Glutamatergic neuron (in vitro differentiated cells): ENCODE data around the gene MAMDC2. TPM values are rescaled to one million over a fixed set of nuclear protein-coding genes. Genes with fewer than 3 reads are reported as not detected.

Experiments used
- DNase-seq: peaks from one replicate; pipeline ENCODE4 v3.0.0; 2022
- H3K27ac Mint-ChIP-seq: one replicate; pipeline ENCODE4 v1.8.0; 2020; ENCODE audit warnings: mild to moderate bottlenecking, mixed read lengths, inconsistent platforms; ENCODE audit not compliant: unreplicated experiment
- H3K27me3 Mint-ChIP-seq: one replicate; pipeline ENCODE4 v1.8.0; 2020; ENCODE audit warnings: mild to moderate bottlenecking, moderate library complexity, mixed read lengths, inconsistent platforms; ENCODE audit not compliant: unreplicated experiment
- H3K36me3 Mint-ChIP-seq: one replicate; pipeline ENCODE4 v1.8.0; 2020; ENCODE audit warnings: mild to moderate bottlenecking, mixed read lengths, inconsistent platforms; ENCODE audit not compliant: unreplicated experiment
- H3K4me1 Mint-ChIP-seq: one replicate; pipeline ENCODE4 v1.8.0; 2020; ENCODE audit warnings: mild to moderate bottlenecking, low read depth, mixed read lengths, inconsistent platforms; ENCODE audit not compliant: unreplicated experiment
- H3K4me3 Mint-ChIP-seq: one replicate; pipeline ENCODE4 v1.8.0; 2020; ENCODE audit warnings: mild to moderate bottlenecking, mixed read lengths, inconsistent platforms; ENCODE audit not compliant: unreplicated experiment
- H3K9me3 Mint-ChIP-seq: one replicate; pipeline ENCODE4 v1.8.0; 2020; ENCODE audit warnings: mild to moderate bottlenecking, moderate library complexity, mixed read lengths, inconsistent platforms; ENCODE audit not compliant: unreplicated experiment
- total RNA-seq: library from RNA; stranded (reverse); fragmentation: NEBNext Ultra II Directional; extraction: Animal tissue kit (Norgen Biotek cat#: 25700); gene quantifications from one replicate; pipeline ENCODE4 v1.2.1, GENCODE V29; 2021; ENCODE audit not compliant: unreplicated experiment
- TF ChIP-seq, protein P1 (sequence below): fragments of 200-600 bp; sonication (generic); IDR thresholded peaks from one replicate; pipeline ENCODE4 v1.5.0; 2021; ENCODE audit not compliant: partially characterized antibody, unreplicated experiment

Gene MAMDC2
- total RNA-seq, 1 donor from 2014 or later, result 0.22 TPM

DNA sequence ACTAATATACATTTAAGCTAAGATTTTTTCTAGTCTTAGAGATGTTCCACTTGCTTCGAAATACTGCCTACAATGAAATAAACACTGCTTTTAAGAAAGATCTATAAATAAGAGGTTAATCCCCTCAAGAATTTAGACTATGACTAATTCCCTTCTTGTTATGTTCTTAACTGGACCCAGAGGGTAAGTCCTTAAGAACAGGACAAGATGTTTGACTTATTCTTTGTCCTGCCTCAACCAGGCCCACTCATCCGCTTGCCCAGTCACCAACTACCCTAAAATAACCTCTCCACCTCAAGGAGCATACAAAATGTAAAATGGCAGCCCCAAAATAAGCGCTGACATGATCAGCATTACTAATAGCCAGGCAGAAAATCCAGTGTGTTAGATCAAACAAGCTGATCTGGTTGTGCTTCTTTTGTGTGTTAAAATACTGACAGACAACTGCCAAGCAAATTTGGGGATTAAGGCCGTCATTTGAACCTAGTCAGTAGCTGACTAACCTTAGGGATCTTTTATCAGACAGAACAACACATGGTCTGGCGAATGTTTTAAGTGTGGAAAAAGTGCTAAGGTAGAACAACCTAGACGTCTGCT is 121.5 kb downstream of the MAMDC2 start:
- DNase-seq, result no peak
- H3K36me3 Mint-ChIP-seq, result no peaks in the 10 kb centered on the region
- peaks cover 7% of the 10 kb centered on the region for H3K9me3 Mint-ChIP-seq
- H3K4me3 Mint-ChIP-seq, result no peak overlapping the region
- TF ChIP-seq, protein P1, sequence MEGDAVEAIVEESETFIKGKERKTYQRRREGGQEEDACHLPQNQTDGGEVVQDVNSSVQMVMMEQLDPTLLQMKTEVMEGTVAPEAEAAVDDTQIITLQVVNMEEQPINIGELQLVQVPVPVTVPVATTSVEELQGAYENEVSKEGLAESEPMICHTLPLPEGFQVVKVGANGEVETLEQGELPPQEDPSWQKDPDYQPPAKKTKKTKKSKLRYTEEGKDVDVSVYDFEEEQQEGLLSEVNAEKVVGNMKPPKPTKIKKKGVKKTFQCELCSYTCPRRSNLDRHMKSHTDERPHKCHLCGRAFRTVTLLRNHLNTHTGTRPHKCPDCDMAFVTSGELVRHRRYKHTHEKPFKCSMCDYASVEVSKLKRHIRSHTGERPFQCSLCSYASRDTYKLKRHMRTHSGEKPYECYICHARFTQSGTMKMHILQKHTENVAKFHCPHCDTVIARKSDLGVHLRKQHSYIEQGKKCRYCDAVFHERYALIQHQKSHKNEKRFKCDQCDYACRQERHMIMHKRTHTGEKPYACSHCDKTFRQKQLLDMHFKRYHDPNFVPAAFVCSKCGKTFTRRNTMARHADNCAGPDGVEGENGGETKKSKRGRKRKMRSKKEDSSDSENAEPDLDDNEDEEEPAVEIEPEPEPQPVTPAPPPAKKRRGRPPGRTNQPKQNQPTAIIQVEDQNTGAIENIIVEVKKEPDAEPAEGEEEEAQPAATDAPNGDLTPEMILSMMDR, result no peak
- H3K27me3 Mint-ChIP-seq, result peaks cover 9% of the 10 kb centered on the region
- peaks cover 36% of the 10 kb centered on the region for H3K4me1 Mint-ChIP-seq
- H3K27ac Mint-ChIP-seq, result no peak overlapping the region

GRCh38 chr9:70168521-70168920 is 124.9 kb downstream of the MAMDC2 start:
- H3K36me3 Mint-ChIP-seq, result no peaks in the 10 kb centered on the region
- peaks cover 6% of the 10 kb centered on the region for H3K9me3 Mint-ChIP-seq
- H3K4me1 Mint-ChIP-seq, result peaks cover 34% of the 10 kb centered on the region
- peak overlapping the region; percentile 97 for H3K27ac Mint-ChIP-seq
- TF ChIP-seq, protein P1, result no peak
- no peak for DNase-seq
- H3K27me3 Mint-ChIP-seq, result peaks cover 9% of the 10 kb centered on the region
- no peak overlapping the region for H3K4me3 Mint-ChIP-seq

DNA sequence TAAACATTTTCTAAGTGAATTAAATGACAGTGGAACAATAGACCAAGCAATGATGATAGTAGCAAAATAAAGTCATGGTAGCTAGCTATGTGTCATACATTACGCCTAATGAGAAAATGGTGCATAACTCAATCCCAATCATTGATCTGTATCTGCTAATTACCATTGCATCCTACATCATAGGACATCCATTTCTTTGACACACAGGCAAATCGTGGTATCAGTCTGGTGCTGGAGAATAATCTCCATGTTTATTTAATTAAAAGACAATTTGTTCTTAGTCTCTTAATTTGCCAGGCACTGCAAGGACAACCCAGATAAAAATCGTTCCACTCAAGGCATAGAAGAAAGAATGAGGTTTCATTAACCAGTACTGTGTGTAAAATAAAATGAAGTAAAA is 125.6 kb downstream of the MAMDC2 start:
- TF ChIP-seq, protein P1, result no peak

GRCh38 chr9:70170151-70170790 is 126.6 kb downstream of the MAMDC2 start:
- H3K27ac Mint-ChIP-seq, result peak overlapping the region; percentile 41
- no peaks in the 10 kb centered on the region for H3K36me3 Mint-ChIP-seq
- no peak overlapping the region for H3K4me3 Mint-ChIP-seq
- H3K27me3 Mint-ChIP-seq, result peaks cover 9% of the 10 kb centered on the region
- H3K9me3 Mint-ChIP-seq, result peaks cover 6% of the 10 kb centered on the region
- peaks cover 31% of the 10 kb centered on the region for H3K4me1 Mint-ChIP-seq
- TF ChIP-seq, protein P1, result no peak
- DNase-seq, result peak; percentile 18

More for the DNA sequence above, 125.6 kb downstream of the MAMDC2 start:
- no peak overlapping the region for H3K4me3 Mint-ChIP-seq
- no peak for DNase-seq
- no peaks in the 10 kb centered on the region for H3K36me3 Mint-ChIP-seq
- peaks cover 6% of the 10 kb centered on the region for H3K9me3 Mint-ChIP-seq
- peaks cover 34% of the 10 kb centered on the region for H3K4me1 Mint-ChIP-seq
- peaks cover 9% of the 10 kb centered on the region for H3K27me3 Mint-ChIP-seq
- no peak overlapping the region for H3K27ac Mint-ChIP-seq

GRCh38 chr9:70172532-70172931 is 128.9 kb downstream of the MAMDC2 start:
- TF ChIP-seq, protein P1, result no peak
- Mint-ChIP-seq H3K27me3 (peaks cover 7% of the 10 kb centered on the region), H3K27ac (no peak overlapping the region), H3K4me3 (no peak overlapping the region), H3K36me3 (no peaks in the 10 kb centered on the region), H3K4me1 (peaks cover 22% of the 10 kb centered on the region), H3K9me3 (peaks cover 5% of the 10 kb centered on the region)
- no peak for DNase-seq
